HG02763 (cell line): ENCODE measurements around the gene VAMP4.

Source experiments
- ATAC-seq: cut with Tn5 transposase; IDR thresholded peaks from one replicate; pipeline ENCODE4 v1.9.1; 2021; ENCODE audit warnings: mild to moderate bottlenecking, moderate library complexity; ENCODE audit not compliant: unreplicated experiment

Gene VAMP4, protein sequence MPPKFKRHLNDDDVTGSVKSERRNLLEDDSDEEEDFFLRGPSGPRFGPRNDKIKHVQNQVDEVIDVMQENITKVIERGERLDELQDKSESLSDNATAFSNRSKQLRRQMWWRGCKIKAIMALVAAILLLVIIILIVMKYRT

DNA sequence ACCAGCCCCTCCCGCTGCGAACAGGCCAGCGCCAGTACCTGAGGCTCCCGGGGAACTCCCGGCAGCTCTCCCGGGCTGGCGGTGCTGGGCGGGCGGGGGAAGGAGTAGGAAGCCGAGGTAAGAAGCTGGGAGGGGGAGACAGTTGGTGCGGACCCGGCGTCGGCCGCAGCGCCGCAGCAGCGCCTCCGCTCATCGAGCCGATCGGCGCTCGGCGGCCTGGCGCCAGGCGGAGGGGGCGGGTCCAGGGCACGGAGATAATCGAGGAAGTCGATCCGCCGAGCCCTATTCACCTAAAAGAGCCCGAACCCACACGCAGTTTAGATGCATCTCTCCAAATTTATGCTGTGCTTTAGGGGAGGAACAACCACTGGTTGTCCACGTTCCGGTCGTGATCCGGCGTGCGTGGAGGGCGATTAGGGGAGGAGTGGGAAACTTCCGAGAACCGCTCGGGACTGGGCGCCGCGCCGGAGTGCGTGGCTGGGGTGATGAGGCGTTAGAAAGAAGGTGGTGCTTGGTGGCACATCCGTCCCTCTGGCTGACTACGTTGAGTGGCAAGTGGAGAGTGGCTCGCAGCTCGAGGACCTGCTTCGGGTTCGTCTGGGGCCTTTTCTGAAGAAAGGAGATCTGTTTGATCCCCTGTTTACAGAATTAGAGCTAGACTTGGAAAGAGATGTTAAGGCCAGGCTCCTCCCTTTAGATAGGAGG, at the start of gene VAMP4:
TSS of gene VAMP4 (minus strand) at position 194 of the 705 bp plus-strand sequence. CDS start 3,651 bp downstream, outside the sequence.
- ATAC-seq, result peak; percentile 85

GRCh38 chr1:171790318-171790717, 48.5 kb upstream of the VAMP4 start:
- no peak for ATAC-seq

DNA sequence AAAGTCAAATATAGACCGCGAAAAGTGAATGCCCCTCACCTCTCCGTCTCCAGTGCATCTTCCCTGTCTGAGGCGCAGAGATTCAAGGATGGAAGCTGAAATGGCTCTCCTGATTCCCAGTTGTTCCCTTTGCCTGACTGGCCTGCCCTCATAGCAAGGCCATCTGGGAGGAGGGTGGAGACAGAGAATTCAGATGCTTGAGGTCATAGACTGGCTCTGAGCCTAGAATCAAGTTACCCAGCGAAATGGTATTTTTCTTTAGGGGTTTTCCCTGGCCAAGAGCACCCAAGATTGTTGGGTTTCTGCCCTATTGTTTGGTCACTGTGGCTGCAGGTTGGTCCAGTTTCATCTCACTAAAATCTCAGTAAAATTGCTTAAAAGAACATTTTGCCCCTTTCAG, 46.8 kb upstream of the VAMP4 start:
- no peak for ATAC-seq

- ATAC-seq, result no peak
Observed at GRCh38 chr1:171787686-171788480, 46.0 kb upstream of the VAMP4 start.

DNA sequence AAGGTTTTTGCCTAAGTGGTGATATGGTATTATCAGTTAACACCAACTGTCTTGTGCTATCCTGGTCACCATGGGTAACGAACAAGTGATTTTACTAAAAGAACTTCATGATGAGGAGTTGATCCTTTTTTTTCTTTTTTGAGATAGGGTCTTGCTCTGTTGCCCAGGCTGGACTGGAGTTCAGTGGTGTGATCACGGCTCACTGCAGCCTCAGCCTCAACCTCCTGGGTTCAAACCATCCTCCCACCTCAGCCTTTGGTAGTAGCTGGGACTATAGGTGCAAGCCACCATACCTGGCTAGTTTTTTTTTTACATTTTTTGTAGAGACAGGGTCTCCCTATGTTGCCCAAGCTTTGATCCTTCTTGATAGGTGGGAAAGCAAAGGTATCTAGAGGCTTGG, 44.7 kb upstream of the VAMP4 start:
- no peak for ATAC-seq

GRCh38 chr1:171785766-171786165, 43.9 kb upstream of the VAMP4 start:
- ATAC-seq, result no peak

GRCh38 chr1:171784784-171785183, 42.9 kb upstream of the VAMP4 start:
- ATAC-seq, result no peak

DNA sequence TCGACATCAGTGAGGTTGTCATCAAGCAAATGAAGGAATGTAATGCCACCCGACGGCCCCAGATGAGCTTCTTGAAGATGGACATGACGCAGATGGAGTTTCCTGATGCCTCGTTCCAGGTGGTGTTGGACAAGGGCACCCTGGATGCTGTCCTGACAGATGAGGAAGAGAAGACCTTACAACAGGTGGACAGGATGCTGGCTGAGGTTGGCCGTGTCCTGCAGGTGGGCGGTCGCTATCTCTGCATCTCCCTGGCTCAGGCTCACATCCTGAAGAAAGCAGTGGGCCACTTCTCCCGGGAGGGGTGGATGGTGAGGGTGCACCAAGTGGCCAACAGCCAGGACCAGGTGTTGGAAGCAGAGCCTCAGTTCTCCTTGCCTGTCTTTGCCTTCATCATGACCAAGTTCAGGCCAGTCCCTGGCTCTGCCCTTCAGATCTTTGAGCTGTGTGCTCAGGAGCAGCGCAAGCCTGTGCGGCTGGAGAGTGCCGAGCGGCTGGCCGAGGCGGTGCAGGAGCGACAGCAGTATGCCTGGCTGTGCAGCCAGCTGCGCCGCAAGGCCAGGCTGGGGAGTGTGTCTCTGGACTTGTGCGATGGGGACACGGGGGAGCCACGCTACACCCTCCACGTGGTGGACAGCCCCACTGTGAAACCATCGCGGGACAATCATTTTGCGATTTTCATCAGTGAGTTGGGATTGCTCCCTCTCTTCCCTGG, 42.1 kb upstream of the VAMP4 start:
- no peak for ATAC-seq

DNA sequence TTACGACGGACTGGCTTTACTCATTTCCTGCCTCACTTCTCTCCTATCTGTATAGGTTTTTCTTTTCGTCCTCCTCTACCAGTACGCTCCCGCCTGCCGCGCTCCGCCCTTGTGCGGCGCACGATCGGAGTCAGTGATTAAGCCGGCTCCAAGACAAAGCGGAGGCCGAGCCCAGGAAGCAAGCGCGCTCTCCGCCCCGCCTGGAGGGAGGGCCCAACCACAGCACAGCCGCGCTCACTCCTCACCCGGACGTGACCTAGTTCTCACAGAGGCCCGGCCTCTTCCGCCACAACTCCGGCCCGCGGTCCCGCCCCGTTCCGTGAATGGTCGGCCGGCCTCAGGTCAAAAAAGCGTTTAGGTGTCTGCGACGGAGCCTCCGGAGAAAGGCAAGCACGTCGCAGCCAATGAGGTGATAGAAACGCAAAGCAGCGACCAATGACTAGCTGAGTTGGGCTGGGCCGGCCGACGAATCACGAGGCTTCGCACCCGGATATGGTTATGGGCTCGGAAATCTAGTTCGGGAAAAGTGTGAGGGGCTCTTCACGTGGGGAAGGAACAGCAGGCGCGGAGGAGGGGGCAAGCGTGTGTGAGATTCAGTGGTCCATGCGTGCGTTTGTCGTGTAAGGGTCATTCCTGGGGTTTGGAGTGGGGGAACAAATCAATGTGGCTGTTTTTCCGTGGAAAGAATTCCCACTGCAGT, 39.5 kb upstream of the VAMP4 start, which contains the start of gene METTL13:
TSS of gene METTL13 (plus strand) at position 485 of the 700 bp plus-strand sequence. CDS start 308 bp downstream, outside the sequence.
- peak; percentile 99 for ATAC-seq

DNA sequence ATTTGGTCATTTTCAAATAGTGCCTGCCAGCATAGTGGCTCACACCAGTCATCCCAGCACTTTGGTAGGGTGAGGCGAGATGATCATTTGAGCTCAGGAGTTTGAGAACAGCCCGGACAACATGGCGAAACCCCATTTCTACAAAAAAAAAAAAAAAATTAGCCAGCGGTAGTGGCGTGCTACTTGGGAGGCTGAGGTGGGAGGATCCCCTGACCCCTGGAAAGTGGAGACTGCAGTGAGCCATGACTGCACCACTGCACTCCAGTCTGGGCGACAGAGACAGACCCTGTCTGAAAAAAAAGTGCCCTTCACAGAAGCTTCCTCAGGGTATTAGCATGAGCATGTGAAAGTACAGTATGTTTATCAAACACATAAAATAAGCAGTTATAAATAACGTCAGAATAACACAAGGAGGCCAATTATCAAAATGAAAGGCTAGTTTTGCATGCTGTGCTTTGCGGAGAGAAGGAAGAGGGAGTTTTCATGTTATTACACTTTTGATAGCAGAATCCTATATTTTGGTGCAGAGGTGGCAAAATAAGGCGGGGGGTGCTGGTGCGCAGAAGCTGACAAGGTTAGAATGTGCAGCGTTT, 38.8 kb upstream of the VAMP4 start:
- ATAC-seq, result no peak

DNA sequence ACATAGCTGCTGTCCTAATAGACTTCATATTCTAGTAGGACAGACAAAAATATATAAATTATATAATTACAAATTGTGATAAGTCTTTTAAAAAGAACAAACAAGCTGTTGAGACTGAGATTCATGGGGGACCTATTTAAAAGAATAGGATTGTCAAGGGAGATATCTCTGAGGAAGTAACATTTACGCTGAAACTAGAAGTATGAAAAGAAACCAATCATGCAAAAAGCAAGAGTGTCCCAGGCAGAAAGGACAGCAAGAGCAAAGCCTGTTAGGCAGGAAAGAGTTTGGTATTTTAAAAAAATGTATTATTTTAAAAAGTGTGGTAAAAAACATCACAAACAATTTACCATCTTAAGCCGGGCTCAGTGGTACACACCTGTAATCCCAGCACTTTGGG, 30.4 kb upstream of the VAMP4 start:
- ATAC-seq, result no peak

- no peak for ATAC-seq
Observed at GRCh38 chr1:171769754-171770153, 27.9 kb upstream of the VAMP4 start.

DNA sequence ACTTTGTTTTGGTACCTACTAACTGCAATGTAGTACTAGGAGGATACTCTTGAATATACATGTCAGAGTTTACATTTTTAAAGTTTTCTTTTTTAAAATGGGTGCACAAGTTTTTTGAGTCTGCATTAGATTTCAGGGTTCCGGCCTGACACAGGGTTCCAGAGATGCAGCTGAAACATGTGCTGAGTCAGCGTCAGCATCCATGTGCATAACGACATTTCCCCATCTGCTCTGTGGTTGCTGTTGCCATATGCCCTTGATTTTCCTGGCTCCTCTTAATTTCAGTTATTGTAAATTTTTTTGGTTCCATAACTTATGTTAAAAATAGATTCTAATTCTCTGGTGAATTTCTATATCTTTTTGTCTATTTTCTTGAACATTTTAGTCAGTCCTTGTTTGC, 27.3 kb upstream of the VAMP4 start:
- no peak for ATAC-seq

- ATAC-seq, result no peak
Observed at GRCh38 chr1:171763764-171764163, 21.9 kb upstream of the VAMP4 start.

GRCh38 chr1:171762143-171762563, 20.3 kb upstream of the VAMP4 start:
- no peak for ATAC-seq

DNA sequence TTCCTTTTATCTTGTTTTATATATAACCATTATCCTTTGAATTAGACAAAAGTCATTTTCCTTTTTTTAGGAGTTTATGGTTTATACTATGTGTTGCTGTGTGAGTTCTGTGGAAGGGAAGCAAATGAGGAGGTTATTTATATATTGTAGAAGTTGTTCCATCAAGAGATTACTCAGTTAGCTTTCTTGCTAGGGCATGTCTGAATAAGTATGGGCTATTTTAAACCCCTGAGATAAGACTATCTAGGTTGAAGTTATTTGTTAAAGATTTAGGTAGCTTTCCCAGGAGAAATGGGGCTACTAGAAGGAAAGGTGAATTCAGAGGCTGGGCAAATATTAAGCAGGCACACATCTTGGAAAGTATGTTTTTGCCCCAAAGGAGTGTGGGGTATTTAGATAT, 16.1 kb upstream of the VAMP4 start:
- ATAC-seq, result no peak

DNA sequence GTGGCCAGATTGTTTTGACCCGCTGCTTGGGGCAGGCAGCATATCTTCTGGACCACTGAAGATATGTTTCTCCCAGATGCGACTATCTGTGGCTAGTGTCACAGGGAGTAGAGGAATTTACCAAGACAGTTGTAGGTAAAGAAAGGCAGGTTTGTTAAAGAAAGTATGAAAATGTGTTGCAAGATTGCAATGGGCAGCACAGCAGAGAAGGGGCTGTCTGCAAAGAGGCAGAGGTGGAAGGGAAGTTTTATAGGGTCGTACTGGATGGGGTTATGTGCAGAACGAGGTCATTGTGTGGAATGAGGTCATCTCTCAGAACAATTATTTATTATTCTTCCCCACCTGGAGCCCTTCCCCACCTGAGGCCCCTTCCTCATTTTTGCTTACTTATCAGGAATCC, 15.0 kb upstream of the VAMP4 start:
- ATAC-seq, result no peak

GRCh38 chr1:171754971-171755370, 13.1 kb upstream of the VAMP4 start:
- ATAC-seq, result no peak

- ATAC-seq, result no peak
Observed at GRCh38 chr1:171754353-171754705, 12.5 kb upstream of the VAMP4 start.

DNA sequence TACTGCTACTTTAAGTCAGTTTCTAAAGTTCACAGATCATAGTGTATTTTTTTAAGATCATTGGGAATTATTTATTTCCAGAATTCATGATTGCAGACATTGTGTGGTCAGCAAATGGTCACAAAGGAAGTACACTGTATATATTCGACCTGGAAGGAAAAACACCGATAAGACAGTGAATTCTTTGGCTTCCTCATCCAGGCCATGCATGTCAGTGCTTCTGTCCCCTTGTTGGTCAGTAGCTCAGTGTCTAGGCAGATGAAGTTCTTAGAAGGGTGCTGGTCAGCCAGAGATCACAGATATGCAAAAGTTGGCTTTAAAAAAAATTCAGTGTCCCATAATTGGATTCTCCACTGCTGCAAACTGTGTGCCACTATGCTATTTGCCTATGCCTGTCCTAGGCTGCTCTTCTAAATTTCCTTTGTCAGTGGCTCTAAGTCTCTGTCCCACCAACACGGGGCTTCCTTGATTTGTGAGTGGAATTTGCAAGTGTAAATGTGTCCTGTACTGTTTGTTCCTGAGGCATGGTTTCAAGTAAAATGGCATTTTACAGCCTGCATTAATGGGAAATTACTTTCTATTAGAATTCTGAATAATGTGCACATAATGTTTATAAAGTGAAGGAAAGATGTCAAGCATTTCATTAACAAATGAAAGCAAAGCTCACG, 12.0 kb upstream of the VAMP4 start:
- ATAC-seq, result no peak
